BLaER1 (cell line): ENCODE measurements around the gene GFER.
"Not testable (repeated sequence)": the region's sequence is repeated elsewhere in the genome, so short reads cannot be mapped to it uniquely, and the experiment has no call there.

Experiments used
- H3K27ac ChIP-seq: shearing (Covaris generic); formaldehyde crosslinking; 2 replicates; pipeline ENCODE4 v1.8.1; 2022
- H3K27me3 ChIP-seq: shearing (Covaris generic); formaldehyde crosslinking; 2 replicates; pipeline ENCODE4 v1.8.1; 2022
- H3K36me3 ChIP-seq: shearing (Covaris generic); formaldehyde crosslinking; 2 replicates; pipeline ENCODE4 v1.8.1; 2022
- H3K4me1 ChIP-seq: shearing (Covaris generic); formaldehyde crosslinking; 2 replicates; pipeline ENCODE4 v1.8.1; 2022
- H3K4me2 ChIP-seq: shearing (Covaris generic); formaldehyde crosslinking; 2 replicates; pipeline ENCODE4 v1.8.1; 2022
- H3K4me3 ChIP-seq: shearing (Covaris generic); formaldehyde crosslinking; 2 replicates; pipeline ENCODE4 v1.8.1; 2022
- H3K9ac ChIP-seq: shearing (Covaris generic); formaldehyde crosslinking; 2 replicates; pipeline ENCODE4 v1.8.1; 2022
- H3K9me3 ChIP-seq: shearing (Covaris generic); formaldehyde crosslinking; 2 replicates; pipeline ENCODE4 v1.8.1; 2022
- H4K20me1 ChIP-seq: shearing (Covaris generic); formaldehyde crosslinking; 2 replicates; pipeline ENCODE4 v1.8.1; 2022
- Cebpa-rat ChIP-seq: shearing (Covaris generic); IDR thresholded peaks from 2 replicates; pipeline ENCODE4 v1.8.1; 2022

Gene GFER

GRCh38 chr16:1942810-1943726 is 40.9 kb upstream of the GFER start, which contains the start of gene MSRB1:
Gene MSRB1, minus strand, starts transcription at chr16:1943199. Its CDS starts 43 bp downstream, at chr16:1943156.
- Histone ChIP-seq H3K27ac (peak within 1 kb of the TSS; percentile 69), H3K4me2 (peak within 1 kb of the TSS; percentile 100), H3K9me3 (no peaks in the 10 kb centered on the region), H4K20me1 (peaks cover 30% of the 10 kb centered on the region), H3K4me1 (peaks cover 46% of the 10 kb centered on the region), H3K27me3 (peaks cover 10% of the 10 kb centered on the region; the same call in 1 of the 2 replicates), H3K9ac (peak within 1 kb of the TSS; percentile 79), H3K4me3 (peak within 1 kb of the TSS; percentile 89), H3K36me3 (peaks cover 14% of the 10 kb centered on the region)
- TF ChIP-seq Cebpa-rat, result no peak

- Histone ChIP-seq H3K4me3 (no peak overlapping the region), H3K9ac (no peak overlapping the region), H3K4me1 (peaks cover 37% of the 10 kb centered on the region)
Measured at GRCh38 chr16:1944612-1945199, 39.3 kb upstream of the GFER start.

GRCh38 chr16:1945559-1946391 is 38.2 kb upstream of the GFER start:
- Histone ChIP-seq H3K9me3 (no peaks in the 10 kb centered on the region), H3K4me2 (no peak overlapping the region), H3K4me1 (peaks cover 27% of the 10 kb centered on the region), H3K27me3 (peaks cover 10% of the 10 kb centered on the region; the same call in 1 of the 2 replicates), H3K4me3 (no peak overlapping the region), H3K27ac (no peak overlapping the region), H3K9ac (no peak overlapping the region), H4K20me1 (peaks cover 19% of the 10 kb centered on the region), H3K36me3 (no peaks in the 10 kb centered on the region)
- no peak for TF ChIP-seq Cebpa-rat

More at GRCh38 chr16:1944612-1945199, 39.3 kb upstream of the GFER start:
- Histone ChIP-seq H4K20me1 (peaks cover 30% of the 10 kb centered on the region), H3K4me2 (no peak overlapping the region), H3K9me3 (no peaks in the 10 kb centered on the region), H3K27ac (no peak overlapping the region), H3K27me3 (peaks cover 10% of the 10 kb centered on the region; the same call in 1 of the 2 replicates), H3K36me3 (no peaks in the 10 kb centered on the region)
- TF ChIP-seq Cebpa-rat, result no peak

DNA sequence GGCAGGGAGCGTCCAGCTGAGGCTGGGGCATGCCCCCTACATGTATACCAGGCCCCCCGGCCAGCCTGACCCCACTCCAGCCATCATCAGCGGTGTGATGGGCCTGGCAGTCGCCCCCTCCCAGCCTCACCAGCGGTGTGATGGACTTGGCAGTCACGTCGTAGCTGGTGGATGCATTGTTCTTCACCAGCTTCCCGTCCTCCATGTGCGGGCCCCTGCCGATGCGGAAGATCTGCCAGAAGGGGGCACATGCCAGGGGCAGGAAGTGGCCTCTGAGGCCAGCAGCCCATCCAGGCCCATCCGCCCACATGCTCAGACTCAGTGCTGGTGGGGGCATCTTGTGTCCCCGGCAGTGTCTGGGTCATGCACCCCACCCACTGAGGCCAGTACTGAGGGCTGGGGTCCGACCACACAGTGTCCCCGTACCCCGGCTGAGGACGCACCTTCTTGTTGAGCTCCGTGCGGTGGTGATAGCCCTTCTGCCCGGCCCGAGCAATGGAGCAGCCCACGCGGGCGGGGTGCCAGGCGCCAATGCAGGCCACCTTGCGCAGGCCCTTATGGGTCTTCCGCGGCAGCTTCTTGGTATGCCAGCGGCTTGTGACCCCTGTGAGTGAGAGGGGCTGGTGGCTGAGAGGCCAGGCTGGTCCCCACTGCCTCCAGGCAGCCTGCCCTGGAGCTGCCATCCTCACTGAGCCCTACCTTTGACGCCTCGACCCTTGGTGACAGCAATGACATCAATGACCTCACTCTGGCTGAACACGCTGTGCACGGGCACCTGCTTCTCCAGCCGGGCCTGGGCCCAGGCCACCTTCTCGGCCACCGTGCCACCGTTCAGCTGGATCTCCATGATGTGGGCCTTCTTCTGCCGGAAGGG is 37.3 kb upstream of the GFER start:
- H3K9me3 ChIP-seq, result no peaks in the 10 kb centered on the region
- H4K20me1 ChIP-seq, result peaks cover 9% of the 10 kb centered on the region
- no peak overlapping the region for H3K4me2 ChIP-seq
- H3K27me3 ChIP-seq, result peaks cover 9% of the 10 kb centered on the region; the same call in 1 of the 2 replicates
- H3K4me1 ChIP-seq, result peaks cover 17% of the 10 kb centered on the region
- no peak overlapping the region for H3K9ac ChIP-seq
- H3K27ac ChIP-seq, result no peak overlapping the region
- no peak overlapping the region for H3K4me3 ChIP-seq
- no peak for TF ChIP-seq Cebpa-rat
- H3K36me3 ChIP-seq, result no peaks in the 10 kb centered on the region

GRCh38 chr16:1947369-1947670 is 36.7 kb upstream of the GFER start:
- no peaks in the 10 kb centered on the region for H3K36me3 ChIP-seq
- H3K9me3 ChIP-seq, result no peaks in the 10 kb centered on the region
- H3K9ac ChIP-seq, result no peak overlapping the region
- H3K27me3 ChIP-seq, result peaks cover 3% of the 10 kb centered on the region; the same call in 1 of the 2 replicates
- peaks cover 4% of the 10 kb centered on the region for H4K20me1 ChIP-seq
- H3K4me1 ChIP-seq, result peaks cover 11% of the 10 kb centered on the region
- H3K4me2 ChIP-seq, result no peak overlapping the region
- no peak overlapping the region for H3K4me3 ChIP-seq
- H3K27ac ChIP-seq, result no peak overlapping the region
- no peak for TF ChIP-seq Cebpa-rat

GRCh38 chr16:1949507-1949906 is 34.5 kb upstream of the GFER start:
- Histone ChIP-seq H3K27me3 (no peaks in the 10 kb centered on the region), H3K4me1 (no peaks in the 10 kb centered on the region), H3K4me3 (no peak overlapping the region), H4K20me1 (no peaks in the 10 kb centered on the region), H3K9ac (no peak overlapping the region), H3K36me3 (no peaks in the 10 kb centered on the region), H3K27ac (no peak overlapping the region), H3K4me2 (no peak overlapping the region), H3K9me3 (no peaks in the 10 kb centered on the region)
- no peak for TF ChIP-seq Cebpa-rat

DNA sequence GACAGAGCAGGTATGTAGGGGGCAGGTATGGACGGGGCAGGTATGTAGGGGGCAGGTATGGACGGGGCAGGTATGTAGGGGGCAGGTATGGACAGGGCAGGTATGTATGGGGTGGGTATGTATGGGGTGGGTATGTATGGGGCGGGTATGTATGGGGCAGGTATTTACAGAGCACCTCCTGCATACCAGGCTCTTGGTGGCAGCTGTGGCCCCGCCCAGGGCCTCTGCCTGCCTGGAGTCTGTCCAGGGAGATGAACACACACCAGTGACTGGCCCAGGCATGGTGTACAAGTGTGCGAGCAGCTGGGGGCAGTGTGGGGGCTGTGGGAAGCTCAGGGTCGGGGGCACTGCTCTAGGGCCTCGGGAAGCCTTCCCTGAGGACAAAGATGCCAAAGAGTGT is 33.9 kb upstream of the GFER start:
- no peak for TF ChIP-seq Cebpa-rat
- H3K27ac ChIP-seq, result no peak overlapping the region
- no peak overlapping the region for H3K4me2 ChIP-seq
- H3K4me1 ChIP-seq, result no peaks in the 10 kb centered on the region
- H3K36me3 ChIP-seq, result no peaks in the 10 kb centered on the region
- H3K9ac ChIP-seq, result no peak overlapping the region
- no peaks in the 10 kb centered on the region for H3K27me3 ChIP-seq
- no peak overlapping the region for H3K4me3 ChIP-seq
- H3K9me3 ChIP-seq, result no peaks in the 10 kb centered on the region
- H4K20me1 ChIP-seq, result no peaks in the 10 kb centered on the region

GRCh38 chr16:1950559-1950958 is 33.4 kb upstream of the GFER start:
- no peaks in the 10 kb centered on the region for H3K4me1 ChIP-seq
- H3K27me3 ChIP-seq, result no peaks in the 10 kb centered on the region
- H3K4me3 ChIP-seq, result no peak overlapping the region
- H3K27ac ChIP-seq, result no peak overlapping the region
- H4K20me1 ChIP-seq, result no peaks in the 10 kb centered on the region
- H3K36me3 ChIP-seq, result no peaks in the 10 kb centered on the region
- H3K9ac ChIP-seq, result no peak overlapping the region
- H3K4me2 ChIP-seq, result no peak overlapping the region
- TF ChIP-seq Cebpa-rat, result no peak
- H3K9me3 ChIP-seq, result no peaks in the 10 kb centered on the region

GRCh38 chr16:1953734-1954133 is 30.3 kb upstream of the GFER start:
- H3K4me3 ChIP-seq, result no peak overlapping the region
- H3K9ac ChIP-seq, result no peak overlapping the region
- no peak for TF ChIP-seq Cebpa-rat
- H3K27me3 ChIP-seq, result no peaks in the 10 kb centered on the region
- no peaks in the 10 kb centered on the region for H3K36me3 ChIP-seq
- H4K20me1 ChIP-seq, result no peaks in the 10 kb centered on the region
- H3K27ac ChIP-seq, result no peak overlapping the region
- H3K9me3 ChIP-seq, result no peaks in the 10 kb centered on the region
- H3K4me2 ChIP-seq, result no peak overlapping the region
- H3K4me1 ChIP-seq, result no peaks in the 10 kb centered on the region

DNA sequence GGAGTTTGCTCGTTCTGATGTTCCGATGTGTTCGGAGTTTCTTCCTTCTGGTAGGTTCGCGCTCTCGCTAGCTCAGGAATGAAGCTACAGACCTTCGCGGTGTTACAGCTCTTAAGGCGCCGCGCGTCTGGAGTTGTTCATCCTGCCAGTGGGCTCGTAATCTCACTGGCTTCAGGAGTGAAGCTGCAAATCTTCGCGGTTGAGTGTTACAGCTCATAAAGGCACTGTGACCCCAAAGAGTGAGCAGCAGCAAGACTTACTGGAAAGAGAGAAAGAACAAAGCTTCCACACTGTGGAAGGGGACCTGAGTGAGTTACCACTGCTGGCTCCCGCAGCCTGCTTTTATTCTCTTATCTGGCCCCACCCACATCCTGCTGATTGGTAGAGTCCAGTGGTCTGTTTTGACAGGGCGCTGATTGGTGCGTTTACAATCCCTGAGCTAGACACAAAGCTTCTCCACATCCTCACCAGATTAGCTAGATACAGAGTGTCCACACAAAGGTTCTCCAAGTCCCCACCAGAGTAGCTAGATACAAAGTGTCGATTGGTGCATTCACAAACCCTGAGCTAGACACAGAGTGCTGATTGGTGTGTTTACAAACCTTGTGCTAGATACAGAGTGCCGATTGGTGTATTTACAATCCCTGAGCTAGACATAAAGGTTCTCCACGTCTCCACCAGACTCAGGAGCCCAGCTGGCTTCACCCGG is 26.4 kb upstream of the GFER start:
- not testable (repeated sequence) for H3K4me2 ChIP-seq, H3K27ac ChIP-seq, H3K4me3 ChIP-seq, H3K9me3 ChIP-seq, H3K27me3 ChIP-seq, H3K9ac ChIP-seq
- H4K20me1 ChIP-seq, result peaks cover 25% of the 10 kb centered on the region
- H3K4me1 ChIP-seq, result peaks cover 24% of the 10 kb centered on the region
- peaks cover 16% of the 10 kb centered on the region for H3K36me3 ChIP-seq

GRCh38 chr16:1958143-1958491 is 25.9 kb upstream of the GFER start:
- H3K27ac ChIP-seq, H3K9me3 ChIP-seq, H3K4me3 ChIP-seq, H3K9ac ChIP-seq, H3K27me3 ChIP-seq, H3K4me2 ChIP-seq: not testable (repeated sequence)
- Histone ChIP-seq H4K20me1 (peaks cover 31% of the 10 kb centered on the region), H3K4me1 (peaks cover 29% of the 10 kb centered on the region), H3K36me3 (peaks cover 21% of the 10 kb centered on the region)
